ENCODE results near the gene UAP1L1.
"Not testable (repeated sequence)": the region's sequence is repeated elsewhere in the genome, so short reads cannot be mapped to it uniquely, and the experiment has no call there.

The UAP1L1 gene

DNA sequence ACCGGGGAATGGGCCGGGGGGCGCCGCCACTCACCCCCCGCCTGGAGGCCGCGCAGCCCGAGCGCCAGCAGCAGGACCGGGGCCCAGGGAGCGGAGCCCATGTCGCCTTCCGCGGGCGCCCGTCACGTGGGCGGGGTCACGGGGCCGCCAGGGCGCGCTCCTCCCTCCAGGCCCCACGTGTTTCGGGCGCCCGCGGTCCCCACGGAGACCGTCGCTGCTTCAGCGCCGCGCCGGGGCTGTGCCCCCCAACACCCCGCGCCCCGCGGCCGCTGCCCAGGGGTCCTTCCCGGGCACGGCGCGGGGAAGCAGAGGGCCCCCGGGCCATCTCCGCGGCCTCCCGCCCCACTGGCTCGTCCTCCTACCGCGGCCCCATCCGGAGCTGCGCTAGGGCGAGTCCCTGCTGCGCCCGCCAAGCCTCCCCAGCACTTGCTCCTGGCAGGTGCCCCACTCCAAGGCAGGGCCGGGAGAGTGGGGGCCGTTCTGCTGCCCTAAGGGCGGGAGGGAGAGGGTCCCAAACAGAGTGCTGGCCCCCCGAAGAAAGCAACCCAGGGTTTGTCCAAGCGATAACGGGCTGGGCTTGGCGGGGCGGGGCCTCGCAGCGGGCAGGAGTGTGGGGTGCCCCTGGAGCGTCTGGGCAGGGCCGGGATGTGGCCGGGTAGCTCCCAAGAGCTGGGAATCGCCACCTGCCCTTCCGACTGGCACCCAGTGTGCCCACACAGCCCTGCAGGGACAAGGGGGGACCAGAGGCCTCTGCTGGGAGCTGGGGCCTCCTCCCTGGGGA, 37.5 kb downstream of the UAP1L1 start, which contains the start of gene DPP7:
TSS of gene DPP7 (minus strand) at position 121 of the 781 bp plus-strand sequence. CDS start at position 101, 20 bp downstream.
- peak; percentile 73 for DNase-seq (ENCODE audit: low read depth)

DNA sequence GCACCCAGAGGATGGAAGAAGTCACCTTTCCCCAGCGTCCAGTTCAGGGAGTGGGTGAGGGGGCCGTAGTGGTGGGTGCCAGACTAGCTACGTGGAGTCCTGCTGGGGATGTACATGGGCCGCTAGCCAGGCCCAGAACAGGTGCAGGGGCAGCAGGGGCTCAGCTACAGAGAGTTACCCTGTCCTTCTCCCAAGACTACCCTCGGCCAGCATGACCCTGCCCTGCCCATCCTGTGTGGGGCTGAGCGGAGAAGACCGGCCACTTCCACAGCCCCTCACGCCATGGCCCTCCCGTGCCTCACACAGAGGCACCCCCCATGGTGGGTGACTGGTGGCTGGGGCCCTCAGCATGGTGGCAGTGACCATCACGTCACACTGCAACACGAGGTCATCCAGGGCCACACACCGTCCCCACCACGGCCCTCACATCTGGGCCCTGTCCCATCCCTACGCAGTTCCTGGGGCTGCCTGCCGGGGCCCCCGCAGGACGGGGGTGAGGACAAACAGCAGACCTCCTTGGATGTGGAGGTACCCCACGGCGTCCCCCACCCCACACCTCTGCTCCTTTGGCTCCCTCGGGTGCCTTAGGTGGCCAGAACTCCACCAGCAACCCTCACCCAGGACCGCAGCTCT, 38.2 kb downstream of the UAP1L1 start:
- DNase-seq (ENCODE audit: low read depth) = no peak

DNA sequence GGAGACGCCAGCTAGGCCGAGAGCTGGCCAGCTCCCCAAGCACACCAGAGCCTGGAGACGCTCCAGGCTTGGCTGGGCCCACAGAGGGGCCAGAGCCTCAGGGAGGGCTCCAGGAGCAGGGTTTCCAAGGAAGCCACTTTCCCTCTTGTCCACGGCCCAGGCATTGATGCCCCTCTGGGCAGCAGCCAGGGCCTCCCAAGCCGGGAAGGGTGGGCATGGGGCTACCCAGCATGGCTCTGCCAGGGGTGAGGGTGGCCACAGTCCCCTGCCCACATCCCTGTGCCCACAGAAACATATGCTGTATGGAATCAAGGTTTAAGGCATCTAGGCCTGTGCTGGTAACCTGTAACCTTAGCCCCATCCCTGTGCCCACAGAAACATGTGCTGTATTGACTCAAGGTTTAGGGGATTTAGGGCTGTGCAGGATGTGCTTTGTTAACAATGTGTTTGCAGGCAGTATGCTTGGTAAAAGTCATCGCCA, 38.8 kb downstream of the UAP1L1 start:
- no peak for DNase-seq (ENCODE audit: low read depth)

DNA sequence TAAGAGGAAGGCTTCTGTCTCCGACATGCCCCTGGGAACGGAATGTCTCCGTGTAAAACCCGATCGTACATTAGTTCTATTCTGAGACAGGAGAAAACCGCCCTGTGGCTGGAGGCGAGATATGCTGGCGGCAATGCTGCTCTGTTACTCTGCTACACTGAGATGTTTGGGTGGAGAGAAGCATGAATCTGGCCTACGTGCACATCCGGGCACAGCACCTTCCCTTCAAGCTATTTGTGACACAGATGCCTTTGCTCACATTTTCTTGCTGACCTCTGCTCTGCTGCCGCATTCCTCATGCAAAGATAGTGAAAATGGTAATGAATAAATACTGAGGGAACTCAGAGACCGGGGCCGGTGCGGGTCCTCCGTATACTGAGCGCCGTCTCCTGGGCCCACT, 39.4 kb downstream of the UAP1L1 start:
- no peak for DNase-seq (ENCODE audit: low read depth)

DNA sequence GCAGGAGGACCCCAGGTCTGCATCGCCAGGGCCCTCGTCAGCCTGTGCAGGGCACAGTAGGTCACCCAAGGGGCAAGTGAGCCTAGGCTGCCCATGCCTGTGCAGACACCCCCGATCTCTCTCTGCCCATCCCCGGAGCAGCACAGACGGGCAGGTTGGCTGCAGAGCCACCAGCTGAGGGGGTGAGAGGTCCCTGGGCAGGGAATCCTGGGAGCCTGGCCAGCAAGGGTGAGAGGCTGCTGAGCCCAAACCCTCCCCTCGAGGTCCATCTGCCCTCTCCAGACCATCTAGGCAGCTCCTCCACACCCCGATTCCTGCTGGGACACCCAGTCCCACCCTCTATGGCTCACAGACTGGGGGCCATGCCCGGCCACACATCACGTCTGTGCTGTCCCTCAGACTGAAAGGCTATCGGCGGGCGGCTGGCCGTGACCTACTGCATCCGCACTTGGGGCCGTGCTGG, 40.0 kb downstream of the UAP1L1 start:
- no peak for DNase-seq (ENCODE audit: low read depth)

DNA sequence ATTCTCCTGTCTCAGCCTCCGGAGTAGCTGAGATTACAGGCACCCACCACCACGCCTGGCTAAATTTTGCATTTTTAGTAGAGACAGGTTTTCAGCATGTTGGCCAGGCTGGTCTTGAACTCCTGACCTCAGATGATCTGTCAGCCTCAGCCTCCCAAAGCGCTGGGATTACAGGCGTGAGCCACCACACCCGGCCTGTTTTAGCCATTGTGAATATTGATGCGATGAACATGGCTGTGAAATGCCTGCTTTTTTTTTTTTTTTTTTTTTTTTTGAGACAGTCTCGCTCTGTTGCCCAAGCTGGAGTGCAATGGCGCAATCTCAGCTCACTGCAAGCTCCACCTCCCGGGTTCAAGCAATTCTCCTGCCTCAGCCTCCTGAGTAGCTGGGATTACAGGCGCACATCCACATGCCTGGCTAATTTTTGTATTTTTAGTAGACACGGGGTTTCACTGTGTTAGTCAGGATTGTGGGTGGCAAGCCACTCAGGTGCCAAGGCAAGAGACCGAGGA, 40.8 kb downstream of the UAP1L1 start:
- DNase-seq (ENCODE audit: low read depth) = not testable (repeated sequence)

DNA sequence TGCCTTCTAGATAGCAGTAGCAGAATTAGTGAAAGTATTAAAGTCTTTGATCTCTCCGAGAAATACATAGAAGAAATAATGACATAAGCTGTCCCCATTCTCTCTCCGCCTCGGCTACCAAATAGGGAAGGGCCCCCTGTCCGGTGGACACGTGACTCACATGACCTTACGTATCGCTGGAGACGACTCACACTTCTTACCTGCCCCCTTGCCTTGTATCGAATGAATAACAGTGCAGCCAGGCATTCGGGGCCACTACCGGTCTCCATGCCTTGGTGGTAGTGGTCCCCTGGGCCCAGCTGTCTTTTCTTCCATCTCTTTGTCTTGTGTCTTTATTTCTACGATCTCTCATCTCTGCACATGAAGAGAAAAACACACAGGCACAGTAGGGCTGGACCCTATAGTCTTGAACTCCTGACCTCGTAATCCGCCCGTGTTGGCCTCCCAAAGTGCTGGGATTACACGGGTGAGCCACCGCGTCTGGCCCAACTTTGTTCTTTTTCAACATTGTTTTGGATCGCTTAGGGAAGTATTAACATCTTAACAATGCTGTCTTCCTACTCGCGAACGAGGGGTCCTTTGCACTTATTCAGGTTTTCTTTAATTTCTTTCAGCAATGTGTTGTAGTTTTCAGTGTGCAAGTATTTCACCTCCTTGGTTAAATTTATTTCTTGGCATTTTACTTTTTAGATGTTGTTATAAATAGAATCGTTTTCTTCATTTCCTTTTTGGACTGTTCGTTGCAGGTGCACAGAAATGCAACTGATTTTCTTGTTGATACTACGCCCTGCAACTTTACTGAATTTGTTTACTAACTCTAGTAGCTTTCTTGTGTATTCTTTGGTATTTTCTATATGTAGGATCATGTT, 44.8 kb downstream of the UAP1L1 start:
- DNase-seq (ENCODE audit: low read depth) = not testable (repeated sequence)

DNA sequence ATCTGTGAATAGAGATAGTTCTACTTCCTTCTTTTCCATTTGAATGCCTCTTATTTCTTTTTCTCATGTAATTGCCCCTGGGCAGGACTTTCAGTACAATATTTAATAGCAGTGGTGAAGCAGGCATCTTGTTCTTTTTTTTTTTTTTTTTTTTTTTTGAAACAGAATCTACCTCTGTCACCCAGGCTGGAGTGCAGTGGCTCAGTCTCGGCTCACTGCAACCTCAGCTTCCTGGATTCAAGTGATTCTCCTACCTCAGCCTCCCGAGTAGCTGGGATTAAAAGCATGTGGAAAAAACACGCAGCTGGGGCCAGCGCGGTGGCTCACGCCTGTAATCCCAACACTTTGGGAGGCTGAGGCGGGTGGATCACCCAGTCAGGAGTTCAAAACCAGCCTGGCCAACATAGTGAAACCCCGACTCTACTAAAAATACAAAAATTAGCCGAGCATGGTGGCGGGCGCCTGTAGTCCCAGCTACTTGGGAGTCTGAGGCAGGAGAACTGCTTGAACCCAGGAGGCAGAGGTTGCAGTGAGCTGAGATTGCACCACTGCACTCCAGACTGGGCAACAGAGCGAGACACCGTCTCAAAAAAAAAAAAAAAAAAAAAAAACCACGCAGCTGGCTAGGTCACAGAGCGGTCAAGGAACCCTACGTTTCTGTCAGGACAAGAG, 45.6 kb downstream of the UAP1L1 start:
- DNase-seq (ENCODE audit: low read depth) = not testable (repeated sequence)

DNA sequence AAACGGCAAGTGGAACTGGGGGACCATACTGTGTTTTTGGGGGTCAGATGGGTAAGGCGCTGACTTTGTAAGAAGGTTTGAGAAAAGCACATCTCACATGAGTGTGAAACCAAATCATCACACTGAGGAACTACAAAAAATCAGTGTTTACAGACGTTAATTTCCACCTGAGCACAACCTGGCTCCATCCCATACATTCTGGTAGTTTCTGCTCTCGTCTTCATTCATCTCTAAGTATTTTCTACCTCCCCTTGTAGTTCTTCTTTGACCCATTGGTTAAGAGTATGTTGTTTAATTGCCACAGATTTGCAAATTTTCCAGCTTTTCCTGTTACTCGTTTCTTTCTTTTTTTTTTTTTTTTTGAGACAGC, 46.1 kb downstream of the UAP1L1 start:
- no peak for DNase-seq (ENCODE audit: low read depth)

DNA sequence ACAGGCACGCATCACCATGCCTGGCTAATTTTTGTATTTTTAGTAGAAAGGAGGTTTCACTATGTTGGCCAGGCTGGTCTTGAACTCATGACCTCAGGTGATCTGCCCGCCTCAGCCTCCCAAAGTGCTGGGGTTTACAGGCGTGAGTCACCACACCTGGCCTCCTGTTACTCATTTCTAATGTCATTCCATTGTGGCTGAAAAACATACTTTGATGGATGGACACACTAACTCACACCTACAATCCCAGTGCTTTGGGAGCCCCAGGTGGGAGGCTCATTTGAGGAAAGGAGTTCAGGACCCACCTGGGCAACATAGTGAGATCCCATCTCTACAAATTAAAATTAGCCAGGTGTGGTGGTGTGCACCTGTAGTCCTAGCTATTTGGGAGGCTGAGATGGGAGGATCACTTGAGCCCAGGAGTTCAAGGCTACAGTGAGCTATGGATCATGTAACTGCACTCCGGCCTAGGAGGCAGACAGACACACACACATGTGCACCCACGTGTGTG, 46.7 kb downstream of the UAP1L1 start:
- not testable (repeated sequence) for DNase-seq (ENCODE audit: low read depth)

DNA sequence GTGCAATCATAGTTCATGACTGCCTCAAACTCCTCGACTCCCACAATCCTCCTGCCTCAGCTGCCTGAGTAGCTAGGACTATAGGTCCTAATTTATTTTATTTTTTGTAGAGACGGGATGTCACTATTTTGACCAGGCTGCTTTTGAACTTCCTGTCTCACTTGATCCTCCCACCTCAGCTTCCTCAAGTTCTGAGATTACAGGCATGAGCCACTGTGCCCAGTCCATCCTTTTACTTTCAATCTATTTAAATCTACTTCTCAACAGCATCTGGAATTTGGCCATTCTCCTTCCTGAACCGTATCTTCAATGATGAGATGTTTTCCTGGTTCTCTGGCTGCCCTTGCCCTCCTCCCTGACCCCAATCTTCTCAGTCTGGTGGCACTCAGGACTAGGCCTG, 49.5 kb downstream of the UAP1L1 start:
- no peak for DNase-seq (ENCODE audit: low read depth)

DNA sequence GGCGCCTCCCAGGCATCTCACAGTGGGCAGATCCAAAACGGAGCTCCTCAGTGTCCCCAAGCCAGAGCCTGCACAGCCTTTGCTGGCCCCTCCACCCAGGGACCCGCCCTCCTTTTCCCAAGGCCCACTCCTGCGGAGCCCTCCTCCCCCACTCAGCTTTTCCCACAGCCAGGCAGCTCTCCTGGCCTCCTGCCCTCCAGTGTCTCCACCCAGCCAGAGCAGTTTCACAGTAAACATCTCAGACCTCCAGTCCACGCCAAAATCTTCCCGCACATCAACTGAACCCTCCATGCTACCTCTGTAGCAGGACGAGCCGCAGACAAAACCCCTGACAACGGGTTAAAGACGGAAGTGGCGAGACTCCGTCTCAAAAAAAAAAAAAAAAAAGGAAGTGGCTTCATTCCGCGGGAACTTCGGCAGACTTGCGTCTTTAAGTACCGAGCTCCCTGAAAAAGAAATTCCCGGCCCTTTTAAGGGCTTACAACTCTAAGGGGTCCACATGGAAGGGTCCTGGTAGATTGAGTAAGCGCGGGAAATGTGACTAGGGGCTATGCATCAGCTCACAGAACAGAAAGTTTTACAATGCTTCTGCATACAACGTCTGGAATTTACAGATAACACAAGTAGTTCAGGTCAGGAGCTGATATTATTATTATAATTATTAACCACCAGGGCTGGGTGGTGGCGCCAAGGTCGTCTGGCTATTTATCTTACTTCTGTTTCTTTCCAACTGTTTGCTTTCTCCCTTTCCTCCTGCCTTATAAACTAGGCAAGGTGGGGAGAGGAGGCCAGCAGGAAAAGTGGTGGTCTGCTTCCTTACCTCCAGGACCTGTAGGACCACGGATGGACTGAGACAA, 50.2 kb downstream of the UAP1L1 start:
- no peak for DNase-seq (ENCODE audit: low read depth)

DNA sequence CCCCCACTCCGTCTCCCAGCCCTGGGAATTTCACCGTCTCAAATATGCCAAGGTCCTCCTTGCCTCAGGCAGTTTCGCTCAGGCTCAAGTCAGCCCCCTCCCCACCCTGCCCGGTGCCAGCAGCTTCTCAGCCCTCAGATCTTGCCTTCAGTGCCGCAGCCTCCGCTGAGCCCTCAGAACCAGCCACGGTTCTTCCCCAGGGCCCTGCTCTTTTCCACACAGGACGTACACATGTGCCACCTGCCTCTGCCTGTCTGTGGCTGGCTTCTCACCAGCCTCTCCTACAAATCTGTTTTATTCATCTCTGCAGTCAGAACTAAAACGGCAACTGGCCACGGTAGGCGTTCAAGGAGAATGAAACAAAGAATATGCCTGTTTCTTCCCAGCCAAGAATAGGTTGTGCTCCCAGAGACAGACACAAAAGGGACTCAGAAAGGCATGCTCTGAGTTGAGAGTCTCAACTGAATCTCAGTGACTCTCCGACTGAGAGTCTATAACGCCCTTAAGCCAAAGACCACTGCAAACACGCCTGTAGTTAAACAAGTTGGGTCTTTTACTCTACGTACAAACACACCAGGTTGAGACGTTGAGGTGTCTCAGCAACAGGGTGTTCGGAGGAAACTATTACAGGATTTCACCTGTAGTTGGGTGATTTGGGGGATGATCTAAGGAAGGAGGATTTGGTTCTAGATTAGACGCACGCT, 51.0 kb downstream of the UAP1L1 start:
- DNase-seq (ENCODE audit: low read depth) = no peak

DNA sequence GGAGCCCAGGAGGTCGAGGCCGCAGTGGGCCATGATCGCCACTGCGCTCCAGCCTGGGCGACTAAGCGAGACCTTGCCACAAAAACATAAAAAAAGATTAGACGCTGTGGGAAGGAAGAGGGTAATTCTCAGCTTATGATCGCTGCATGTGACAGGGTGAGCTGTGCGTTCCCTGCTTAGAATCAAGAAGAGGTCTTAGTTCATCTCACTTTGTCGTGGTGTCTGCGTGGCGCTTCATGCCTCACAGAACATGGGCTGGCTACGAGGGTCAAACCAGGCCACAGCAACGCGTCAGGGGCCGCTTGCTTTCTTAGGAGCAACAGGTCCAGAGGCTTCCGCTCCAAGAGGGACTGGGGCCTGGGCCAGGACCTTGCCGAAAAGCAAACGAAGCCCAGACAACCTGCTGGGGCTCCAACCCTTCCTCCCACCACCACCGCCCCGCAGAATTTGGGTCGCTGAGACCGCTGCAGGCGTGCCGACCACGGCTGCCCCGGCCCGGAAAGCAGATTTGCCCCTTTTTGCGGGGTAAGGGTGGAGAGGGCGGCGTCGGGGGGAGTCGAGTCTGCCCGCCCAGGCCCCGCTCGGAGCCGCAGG, 51.6 kb downstream of the UAP1L1 start:
- DNase-seq (ENCODE audit: low read depth) = no peak

DNA sequence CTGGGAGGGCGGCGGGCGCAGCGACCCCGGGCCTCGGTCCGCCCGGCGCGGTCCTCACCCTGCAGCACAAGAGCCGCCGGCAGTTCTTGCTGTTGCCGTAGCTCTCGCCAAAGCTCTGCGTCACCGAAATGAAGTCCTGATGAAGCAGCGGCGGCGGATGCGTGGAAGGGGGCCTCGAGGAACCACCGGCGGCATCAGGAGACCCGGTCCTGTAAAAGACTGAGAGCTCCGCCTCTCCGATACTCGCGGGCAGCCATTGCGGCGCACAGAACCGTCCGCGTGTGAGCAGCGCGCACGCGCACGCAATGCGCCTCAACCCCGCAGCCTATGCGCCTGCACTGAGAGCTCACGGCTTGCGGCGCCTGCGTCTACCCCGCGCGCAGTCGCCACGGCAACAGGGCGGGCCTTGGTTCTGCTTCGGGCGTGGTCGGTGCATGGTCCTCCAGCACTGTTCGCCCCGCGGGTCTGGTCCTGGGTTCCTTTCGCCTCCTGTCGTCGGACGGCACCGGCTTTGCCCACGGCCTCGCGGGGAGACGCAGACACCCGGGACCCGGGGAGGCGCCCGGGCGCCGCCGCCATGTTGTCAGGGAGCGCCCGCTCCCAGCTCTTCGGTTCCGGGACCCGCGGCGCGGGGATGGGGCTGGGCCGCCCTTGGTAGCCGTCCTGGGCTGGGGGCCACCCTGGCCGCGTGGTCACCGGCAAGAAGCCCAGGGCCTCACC, 52.3 kb downstream of the UAP1L1 start:
- peak; percentile 84 for DNase-seq (ENCODE audit: low read depth)

DNA sequence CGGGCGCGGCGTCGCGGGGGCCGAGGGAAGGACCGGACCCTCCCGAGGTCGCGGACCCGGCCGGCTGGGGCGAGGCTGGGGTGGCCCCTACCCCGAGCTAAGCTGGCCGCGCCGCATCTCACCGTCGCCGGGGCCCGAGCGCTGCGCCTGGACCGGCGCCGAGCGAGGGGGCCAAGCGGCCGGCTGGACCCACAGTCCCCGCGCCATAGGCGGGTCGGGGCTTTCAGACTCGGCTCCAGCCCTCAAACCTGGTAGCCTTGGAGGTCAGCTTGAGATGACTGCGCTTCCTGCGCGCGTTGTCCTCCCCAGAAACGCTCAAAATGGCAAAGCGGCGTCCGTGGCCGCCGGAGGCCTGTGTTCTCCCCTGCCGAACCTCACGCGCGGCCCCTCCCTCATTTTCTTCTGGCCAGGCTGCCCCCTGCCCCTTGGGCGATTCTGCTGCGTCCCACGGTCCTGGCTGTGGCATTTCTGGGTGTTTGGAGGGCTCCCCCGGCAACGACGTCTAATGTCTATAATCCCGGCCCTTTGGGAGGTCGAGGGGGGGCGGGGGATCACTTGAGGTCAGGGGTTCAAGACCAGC, 52.9 kb downstream of the UAP1L1 start:
- no peak for DNase-seq (ENCODE audit: low read depth)

Measured in stimulated activated CD8-positive, alpha-beta memory T cell treated with anti-CD3 and anti-CD28 coated beads, Interleukin-4, amount 100 ng/mL, for 24 hours (primary cell).